Panc1 (cell line): ENCODE measurements around the gene CCND2. TPM values are rescaled to one million over a fixed set of nuclear protein-coding genes. Genes with fewer than 3 reads are reported as not detected.

Experiments
- ATAC-seq: fragments of 200-7000 bp; cut with Tn5 transposase; 2 replicates; pipeline ENCODE4 v1.9.1; 2020; ENCODE audit warnings: mild to moderate bottlenecking, moderate library complexity
- BruUV-seq: library from RNA; stranded (reverse); fragments of 400-500 nt; replicated peaks from 2 replicates; lab custom pipeline; 2021; lab: Mats Ljungman, UMichigan
- CTCF ChIA-PET: fragments of 300-600 bp; sonication (Branson Sonifier 250); formaldehyde crosslinking; loops from one replicate; lab custom pipeline; 2022; ENCODE audit warnings: antibody characterized with exemption; lab: Charles Lee
- POLR2A ChIA-PET: fragments of 300-600 bp; sonication (Branson Sonifier 250); formaldehyde crosslinking; loops from one replicate; lab custom pipeline; 2022; ENCODE audit warnings: antibody characterized with exemption; lab: Charles Lee
- DNase-seq: peaks from one replicate; pipeline ENCODE4 v3.0.0-alpha.2; 2010; ENCODE audit warnings: low read depth, low spot score
- H3K27ac ChIP-seq: 2 replicates; pipeline ENCODE4 v1.5.1; 2011; ENCODE audit warnings: mild to moderate bottlenecking, low read length, inconsistent platforms
- H3K27me3 ChIP-seq: fragments of 200-500 bp; sonication (Bioruptor generic); 2 replicates; pipeline ENCODE4 v1.6.0; 2014; ENCODE audit warnings: low read length, inconsistent platforms; ENCODE audit not compliant: control insufficient read depth, insufficient read depth
- H3K36me3 ChIP-seq: fragments of 200-500 bp; sonication (Bioruptor generic); 2 replicates; pipeline ENCODE4 v1.5.1; 2014; ENCODE audit warnings: inconsistent platforms, mild to moderate bottlenecking, low read length, moderate library complexity; ENCODE audit not compliant: control insufficient read depth, insufficient read depth
- H3K4me1 ChIP-seq: 2 replicates; pipeline ENCODE4 v1.5.1; 2011; ENCODE audit warnings: inconsistent platforms, mild to moderate bottlenecking, low read length, moderate library complexity; ENCODE audit not compliant: control insufficient read depth, insufficient read depth
- H3K4me3 ChIP-seq, 2 experiments: 2 replicates each; pipeline ENCODE4 v1.5.1; 2011 to 2012; ENCODE audit warnings: low read depth in 2 of 2, low read length in 2 of 2, mild to moderate bottlenecking in 2 of 2, inconsistent platforms in 1 of 2, moderate library complexity in 1 of 2
- H3K9me3 ChIP-seq: fragments of 200-500 bp; sonication (Bioruptor generic); 2 replicates; pipeline ENCODE4 v1.5.1; 2014; ENCODE audit warnings: low read depth, mild to moderate bottlenecking, inconsistent platforms, low read length, moderate library complexity; ENCODE audit not compliant: control insufficient read depth, insufficient read depth
- CTCF ChIP-seq: fragments of 450-650 bp; IDR thresholded peaks from 2 replicates; pipeline ENCODE4 v1.5.1; 2017; ENCODE audit warnings: mild to moderate bottlenecking
- POLR2AphosphoS5 ChIP-seq: IDR thresholded peaks from 2 replicates; pipeline ENCODE4 v1.6.1; 2012; ENCODE audit warnings: mild to moderate bottlenecking, low read depth, low read length, moderate library complexity
- SIN3A ChIP-seq: IDR thresholded peaks from 2 replicates; pipeline ENCODE4 v1.6.1; 2012; ENCODE audit warnings: low read depth, mild to moderate bottlenecking, low read length, moderate library complexity, borderline replicate concordance; ENCODE audit not compliant: insufficient read depth
- TCF7L2 ChIP-seq: IDR thresholded peaks from 2 replicates; pipeline ENCODE4 v1.6.1; 2011; ENCODE audit warnings: mild to moderate bottlenecking, low read depth, low read length, inconsistent platforms
- in situ Hi-C: cut with HindIII; loops from 2 replicates; pipeline ENCODE4 v1.10.0; 2016; ENCODE audit warnings: low sequenced_read_pairs, low pct_unique_long_range_greater_than_20kb
- intact Hi-C: fragments of 100-400 bp; cut with micrococcal nuclease; formaldehyde crosslinking; loops from one replicate; pipeline ENCODE4 v1.10.0; 2022; ENCODE audit not compliant: unreplicated experiment
- total RNA-seq: library from RNA; stranded (reverse); gene quantifications from one replicate; pipeline ENCODE4 v1.2.1, GENCODE V29; 2021; ENCODE audit not compliant: unreplicated experiment
- TF ChIP-seq, protein P1 (sequence below), 2 experiments: IDR thresholded peaks; 2 replicates each; pipeline ENCODE4 v1.6.1; 2011 to 2012; ENCODE audit warnings: low read depth in 2 of 2, control low read depth in 1 of 2, low read length in 1 of 2, mild to moderate bottlenecking in 1 of 2, moderate library complexity in 1 of 2; ENCODE audit not compliant: insufficient read depth in 1 of 2

The CCND2 gene
- total RNA-seq, 1 experiment from 2014 or later = 1.5 TPM

DNA sequence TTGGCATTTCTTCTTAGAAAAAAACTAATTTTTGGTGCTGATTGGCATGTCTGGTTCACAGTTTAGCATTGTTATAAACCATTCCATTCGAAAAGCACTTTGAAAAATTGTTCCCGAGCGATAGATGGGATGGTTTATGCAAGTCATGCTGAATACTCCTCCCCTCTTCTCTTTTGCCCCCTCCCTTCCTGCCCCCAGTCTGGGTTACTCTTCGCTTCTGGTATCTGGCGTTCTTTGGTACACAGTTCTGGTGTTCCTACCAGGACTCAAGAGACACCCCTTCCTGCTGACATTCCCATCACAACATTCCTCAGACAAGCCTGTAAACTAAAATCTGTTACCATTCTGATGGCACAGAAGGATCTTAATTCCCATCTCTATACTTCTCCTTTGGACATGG, 27.3 kb downstream of the CCND2 start:
- CTCF ChIA-PET = no interaction called here
- in situ Hi-C loops = no loop called here
- Histone ChIP-seq H3K4me1 (no peaks in the 10 kb centered on the region), H3K27me3 (peaks cover 2% of the 10 kb centered on the region; the same call in 1 of the 2 replicates), H3K36me3 (no peaks in the 10 kb centered on the region), H3K9me3 (no peaks in the 10 kb centered on the region), H3K27ac (no peak overlapping the region), H3K4me3 (no peak overlapping the region)
- ATAC-seq (no peak), DNase-seq (no peak)
- no TSS peak for BruUV-seq
- POLR2A ChIA-PET = no interaction called here
- intact Hi-C loops = no loop called here
- TF ChIP-seq SIN3A (no peak), CTCF (no peak), POLR2AphosphoS5 (no peak), TCF7L2 (no peak)
- TF ChIP-seq, protein P1, sequence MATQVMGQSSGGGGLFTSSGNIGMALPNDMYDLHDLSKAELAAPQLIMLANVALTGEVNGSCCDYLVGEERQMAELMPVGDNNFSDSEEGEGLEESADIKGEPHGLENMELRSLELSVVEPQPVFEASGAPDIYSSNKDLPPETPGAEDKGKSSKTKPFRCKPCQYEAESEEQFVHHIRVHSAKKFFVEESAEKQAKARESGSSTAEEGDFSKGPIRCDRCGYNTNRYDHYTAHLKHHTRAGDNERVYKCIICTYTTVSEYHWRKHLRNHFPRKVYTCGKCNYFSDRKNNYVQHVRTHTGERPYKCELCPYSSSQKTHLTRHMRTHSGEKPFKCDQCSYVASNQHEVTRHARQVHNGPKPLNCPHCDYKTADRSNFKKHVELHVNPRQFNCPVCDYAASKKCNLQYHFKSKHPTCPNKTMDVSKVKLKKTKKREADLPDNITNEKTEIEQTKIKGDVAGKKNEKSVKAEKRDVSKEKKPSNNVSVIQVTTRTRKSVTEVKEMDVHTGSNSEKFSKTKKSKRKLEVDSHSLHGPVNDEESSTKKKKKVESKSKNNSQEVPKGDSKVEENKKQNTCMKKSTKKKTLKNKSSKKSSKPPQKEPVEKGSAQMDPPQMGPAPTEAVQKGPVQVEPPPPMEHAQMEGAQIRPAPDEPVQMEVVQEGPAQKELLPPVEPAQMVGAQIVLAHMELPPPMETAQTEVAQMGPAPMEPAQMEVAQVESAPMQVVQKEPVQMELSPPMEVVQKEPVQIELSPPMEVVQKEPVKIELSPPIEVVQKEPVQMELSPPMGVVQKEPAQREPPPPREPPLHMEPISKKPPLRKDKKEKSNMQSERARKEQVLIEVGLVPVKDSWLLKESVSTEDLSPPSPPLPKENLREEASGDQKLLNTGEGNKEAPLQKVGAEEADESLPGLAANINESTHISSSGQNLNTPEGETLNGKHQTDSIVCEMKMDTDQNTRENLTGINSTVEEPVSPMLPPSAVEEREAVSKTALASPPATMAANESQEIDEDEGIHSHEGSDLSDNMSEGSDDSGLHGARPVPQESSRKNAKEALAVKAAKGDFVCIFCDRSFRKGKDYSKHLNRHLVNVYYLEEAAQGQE (IDR thresholded peaks at IDR 0.05; ENCODE audit: insufficient read depth in 1 of 2, low read depth in 2 of 2, low read length in 1 of 2) = no peak

DNA sequence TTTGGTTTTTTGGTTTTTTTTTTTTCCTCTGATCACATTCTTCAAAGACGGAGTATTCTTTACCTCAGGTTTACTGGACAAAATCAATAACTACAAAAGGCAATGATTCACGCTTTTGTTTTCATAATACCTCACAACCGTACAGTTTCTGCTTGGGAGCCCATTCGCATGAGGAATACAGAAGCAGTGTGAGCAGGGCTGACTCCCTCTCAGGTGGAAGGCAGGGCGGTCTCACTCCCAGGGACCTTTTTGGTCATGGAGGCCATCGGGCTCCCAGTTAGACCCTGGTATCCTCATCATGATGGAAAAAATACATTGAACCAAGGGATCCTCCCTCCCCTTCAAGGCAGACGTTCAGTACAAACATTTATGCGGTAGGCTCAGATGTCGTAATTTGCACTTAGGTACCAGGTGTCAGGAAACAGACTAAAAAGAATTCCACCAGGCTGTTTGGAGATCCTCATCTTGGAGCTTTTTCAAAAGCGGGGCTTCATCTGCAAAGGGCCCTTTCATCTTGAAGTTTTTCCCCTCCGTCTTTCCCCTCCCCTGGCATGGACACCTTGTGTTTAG, 28.5 kb downstream of the CCND2 start:
- ChIA-PET POLR2A (interaction anchor here (0.6 kb wide), 1 partner anchor 26 kb away, joined by 6 read pairs; no protein-coding TSS in a partner anchor), CTCF (no interaction called here)
- BruUV-seq = no TSS peak
- no peaks in the 10 kb centered on the region for H3K4me1 ChIP-seq
- in situ Hi-C loops = no loop called here
- no peaks in the 10 kb centered on the region for H3K36me3 ChIP-seq
- intact Hi-C loops = no loop called here
- H3K27me3 ChIP-seq = peaks cover 2% of the 10 kb centered on the region; the same call in 1 of the 2 replicates
- TF ChIP-seq CTCF (no peak), SIN3A (no peak), TCF7L2 (no peak), POLR2AphosphoS5 (no peak)
- TF ChIP-seq, protein P1 (IDR thresholded peaks at IDR 0.05; ENCODE audit: insufficient read depth in 1 of 2, low read depth in 2 of 2, low read length in 1 of 2) = no peak
- H3K27ac ChIP-seq = no peak overlapping the region
- no peaks in the 10 kb centered on the region for H3K9me3 ChIP-seq
- no peak overlapping the region for H3K4me3 ChIP-seq
- no peak for DNase-seq
- no peak for ATAC-seq
